HCT116 (cell line): ENCODE data around the gene FLG2.

ENCODE experiments used
- ELF1 ChIP-seq: IDR thresholded peaks from 2 replicates; pipeline ENCODE4 v1.6.1; 2012; ENCODE audit warnings: low read depth, borderline replicate concordance
- EZH2 ChIP-seq: fragments of 200-600 bp; sonication (generic); IDR thresholded peaks from 2 replicates; pipeline ENCODE4 v1.6.1; 2017; ENCODE audit warnings: antibody characterized with exemption, mixed run types
- JUND ChIP-seq: IDR thresholded peaks from 2 replicates; pipeline ENCODE4 v1.6.1; 2012
- POLR2A ChIP-seq: IDR thresholded peaks from 2 replicates; pipeline ENCODE4 v1.7.0; 2011; ENCODE audit warnings: borderline replicate concordance; ENCODE audit not compliant: insufficient read depth, insufficient read length; ENCODE audit errors: extremely low read depth
- SIN3A ChIP-seq: IDR thresholded peaks from 2 replicates; pipeline ENCODE4 v1.6.1; 2012; ENCODE audit warnings: low read depth
- TF ChIP-seq, protein P1 (sequence below), 3 experiments: fragments of 200-600 bp in 1 of 3; sonication (generic) in 1 of 3; IDR thresholded peaks in 2 of 3; conservative IDR thresholded peaks in 1 of 3; 2 replicates each; pipeline ENCODE4 v1.5.1; 2012 to 2017; ENCODE audit warnings: low read depth in 2 of 3, low read length in 2 of 3, antibody characterized with exemption in 1 of 3, borderline replicate concordance in 1 of 3, control low read depth in 1 of 3, mild to moderate bottlenecking in 1 of 3, mixed read lengths in 1 of 3, mixed run types in 1 of 3, moderate library complexity in 1 of 3; ENCODE audit not compliant: insufficient read depth in 1 of 3

DNA sequence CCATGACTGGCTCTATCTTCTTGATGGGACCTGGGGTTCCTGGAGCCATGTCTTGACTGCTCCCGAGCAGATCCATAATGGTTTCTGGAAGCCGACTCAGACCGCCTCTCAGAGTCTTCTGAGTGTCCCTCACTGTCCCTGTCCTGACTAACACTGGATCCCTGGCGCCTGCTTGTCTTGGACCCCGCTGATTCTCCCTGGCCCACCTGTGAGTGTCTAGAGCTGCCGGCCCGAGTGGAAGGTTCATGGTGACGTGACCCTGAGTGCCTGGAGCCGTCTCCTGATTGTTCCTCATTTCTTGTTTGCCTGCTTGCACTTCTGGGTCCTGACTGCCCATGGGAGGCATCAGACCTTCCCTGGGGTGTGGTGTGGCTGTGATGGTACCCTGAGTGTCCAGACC is 49.9 kb downstream of the FLG2 start:
- TF ChIP-seq, protein P1, sequence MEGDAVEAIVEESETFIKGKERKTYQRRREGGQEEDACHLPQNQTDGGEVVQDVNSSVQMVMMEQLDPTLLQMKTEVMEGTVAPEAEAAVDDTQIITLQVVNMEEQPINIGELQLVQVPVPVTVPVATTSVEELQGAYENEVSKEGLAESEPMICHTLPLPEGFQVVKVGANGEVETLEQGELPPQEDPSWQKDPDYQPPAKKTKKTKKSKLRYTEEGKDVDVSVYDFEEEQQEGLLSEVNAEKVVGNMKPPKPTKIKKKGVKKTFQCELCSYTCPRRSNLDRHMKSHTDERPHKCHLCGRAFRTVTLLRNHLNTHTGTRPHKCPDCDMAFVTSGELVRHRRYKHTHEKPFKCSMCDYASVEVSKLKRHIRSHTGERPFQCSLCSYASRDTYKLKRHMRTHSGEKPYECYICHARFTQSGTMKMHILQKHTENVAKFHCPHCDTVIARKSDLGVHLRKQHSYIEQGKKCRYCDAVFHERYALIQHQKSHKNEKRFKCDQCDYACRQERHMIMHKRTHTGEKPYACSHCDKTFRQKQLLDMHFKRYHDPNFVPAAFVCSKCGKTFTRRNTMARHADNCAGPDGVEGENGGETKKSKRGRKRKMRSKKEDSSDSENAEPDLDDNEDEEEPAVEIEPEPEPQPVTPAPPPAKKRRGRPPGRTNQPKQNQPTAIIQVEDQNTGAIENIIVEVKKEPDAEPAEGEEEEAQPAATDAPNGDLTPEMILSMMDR (IDR thresholded peaks at IDR 0.05 in 2 of 3, conservative IDR thresholded peaks at IDR 0.05 in 1 of 3; ENCODE audit: borderline replicate concordance in 1 of 3, insufficient read depth in 1 of 3, low read depth in 2 of 3, low read length in 2 of 3): no peak
- TF ChIP-seq ELF1 (no peak), POLR2A (no peak), EZH2 (no peak), JUND (no peak), SIN3A (no peak)
